Mucosa of rectum (tissue), 2 donors: ENCODE results near the gene ABCA7.
A peak's percentile ranks its signal among the peaks of the same experiment; 100 is the strongest.

ENCODE experiments used
- H3K27ac ChIP-seq, 2 donors: one replicate each; pipeline ENCODE4 v1.7.0; 2013; ENCODE audit warnings: inconsistent platforms in 2 of 2, low read depth in 2 of 2, low read length in 2 of 2
- H3K27me3 ChIP-seq, 2 donors: one replicate each; pipeline ENCODE4 v1.7.0; 2013; ENCODE audit warnings: low read length in 2 of 2; ENCODE audit not compliant: control insufficient read depth in 2 of 2, insufficient read depth in 2 of 2
- H3K36me3 ChIP-seq, 2 donors: one replicate each; pipeline ENCODE4 v1.7.0; 2013; ENCODE audit warnings: low read length in 2 of 2; ENCODE audit not compliant: control insufficient read depth in 2 of 2, insufficient read depth in 2 of 2
- H3K4me1 ChIP-seq, 2 donors: one replicate each; pipeline ENCODE4 v1.7.0; 2013; ENCODE audit warnings: low read length in 2 of 2, mild to moderate bottlenecking in 1 of 2; ENCODE audit not compliant: control insufficient read depth in 2 of 2, insufficient read depth in 2 of 2
- H3K4me3 ChIP-seq, 2 donors: one replicate each; pipeline ENCODE4 v1.7.0; 2013; ENCODE audit warnings: low read length in 2 of 2
- H3K9ac ChIP-seq, 2 donors: one replicate each; pipeline ENCODE4 v1.7.0; 2013; ENCODE audit warnings: low read length in 2 of 2, low read depth in 1 of 2, mild to moderate bottlenecking in 1 of 2
- H3K9me3 ChIP-seq, 2 donors: one replicate each; pipeline ENCODE4 v1.7.0; 2013; ENCODE audit warnings: low read length in 2 of 2; ENCODE audit not compliant: control insufficient read depth in 2 of 2
- donor health status: healthy.
- donor health status: Normal muscosa, but diverticular disease.

The ABCA7 gene

GRCh38 chr19:1039646-1040475, at the start of gene ABCA7:
Gene ABCA7, plus strand, starts transcription at chr19:1040107. Its CDS starts 1,255 bp downstream, at chr19:1041362.
- H3K9ac ChIP-seq: peak within 1 kb of the TSS; percentile 10 to 77
- no peaks in the 10 kb centered on the region for H3K27me3 ChIP-seq
- H3K9me3 ChIP-seq: no peaks in the 10 kb centered on the region
- peaks cover 34 to 46% of the 10 kb centered on the region in 2 donors for H3K4me1 ChIP-seq
- peak within 1 kb of the TSS; percentile 76 to 81 for H3K4me3 ChIP-seq
- peak within 1 kb of the TSS; percentile 83 for H3K27ac ChIP-seq
- peaks cover 0 to 6% of the 10 kb centered on the region in 2 donors for H3K36me3 ChIP-seq

GRCh38 chr19:990119-990571, 49.8 kb upstream of the ABCA7 start:
- no peak overlapping the region for H3K9ac ChIP-seq
- no peaks in the 10 kb centered on the region for H3K9me3 ChIP-seq
- no peak overlapping the region for H3K4me3 ChIP-seq
- H3K36me3 ChIP-seq: peaks cover 4 to 24% of the 10 kb centered on the region in 2 donors
- H3K27me3 ChIP-seq: peaks cover 0 to under 1% of the 10 kb centered on the region in 2 donors
- H3K27ac ChIP-seq: no peak overlapping the region
- no peaks in the 10 kb centered on the region for H3K4me1 ChIP-seq

GRCh38 chr19:990746-991145, 49.2 kb upstream of the ABCA7 start:
- Histone ChIP-seq H3K9ac (no peak overlapping the region), H3K4me1 (no peaks in the 10 kb centered on the region), H3K36me3 (peaks cover 4 to 23% of the 10 kb centered on the region in 2 donors), H3K27me3 (peaks cover 3 to 7% of the 10 kb centered on the region in 2 donors), H3K4me3 (no peak overlapping the region), H3K27ac (no peak overlapping the region), H3K9me3 (no peaks in the 10 kb centered on the region)

- Histone ChIP-seq H3K36me3 (peaks cover 4 to 19% of the 10 kb centered on the region in 2 donors), H3K27ac (no peak overlapping the region), H3K27me3 (peaks cover 7 to 13% of the 10 kb centered on the region in 2 donors), H3K9ac (no peak overlapping the region), H3K9me3 (no peaks in the 10 kb centered on the region), H3K4me1 (peaks cover 4% of the 10 kb centered on the region in 2 donors), H3K4me3 (no peak overlapping the region)
Measured at GRCh38 chr19:991174-991931, 48.6 kb upstream of the ABCA7 start.

- peaks cover 0 to 15% of the 10 kb centered on the region in 2 donors for H3K36me3 ChIP-seq
- H3K4me3 ChIP-seq: no peak overlapping the region
- H3K9ac ChIP-seq: no peak overlapping the region
- H3K27ac ChIP-seq: no peak overlapping the region
- H3K27me3 ChIP-seq: peaks cover 11 to 16% of the 10 kb centered on the region in 2 donors
- H3K9me3 ChIP-seq: no peaks in the 10 kb centered on the region
- peaks cover 5 to 7% of the 10 kb centered on the region in 2 donors for H3K4me1 ChIP-seq
Measured at GRCh38 chr19:991932-992669, 47.8 kb upstream of the ABCA7 start.

- peaks cover 17 to 22% of the 10 kb centered on the region in 2 donors for H3K27me3 ChIP-seq
- peaks cover 5 to 7% of the 10 kb centered on the region in 2 donors for H3K4me1 ChIP-seq
- peaks cover 0 to 15% of the 10 kb centered on the region in 2 donors for H3K36me3 ChIP-seq
Measured at GRCh38 chr19:992670-993055, 47.2 kb upstream of the ABCA7 start.

GRCh38 chr19:993361-993830, 46.5 kb upstream of the ABCA7 start:
- Histone ChIP-seq H3K36me3 (peaks cover 0 to 12% of the 10 kb centered on the region in 2 donors), H3K4me1 (peaks cover 5 to 7% of the 10 kb centered on the region in 2 donors), H3K27me3 (peaks cover 24 to 29% of the 10 kb centered on the region in 2 donors), H3K9me3 (no peaks in the 10 kb centered on the region), H3K4me3 (no peak overlapping the region), H3K27ac (no peak overlapping the region), H3K9ac (no peak overlapping the region)

More at GRCh38 chr19:992670-993055, 47.2 kb upstream of the ABCA7 start:
- H3K9ac ChIP-seq: no peak overlapping the region
- H3K9me3 ChIP-seq: no peaks in the 10 kb centered on the region
- H3K4me3 ChIP-seq: no peak overlapping the region
- H3K27ac ChIP-seq: no peak overlapping the region

GRCh38 chr19:993831-994393, 46.0 kb upstream of the ABCA7 start:
- Histone ChIP-seq H3K9me3 (no peaks in the 10 kb centered on the region), H3K4me3 (no peak overlapping the region), H3K9ac (no peak overlapping the region), H3K36me3 (peaks cover 0 to 9% of the 10 kb centered on the region in 2 donors), H3K4me1 (peaks cover 5 to 7% of the 10 kb centered on the region in 2 donors), H3K27ac (no peak overlapping the region), H3K27me3 (peaks cover 26 to 34% of the 10 kb centered on the region in 2 donors)

GRCh38 chr19:994516-994915, 45.4 kb upstream of the ABCA7 start:
- H3K36me3 ChIP-seq: peaks cover 0 to 9% of the 10 kb centered on the region in 2 donors
- no peaks in the 10 kb centered on the region for H3K9me3 ChIP-seq
- H3K9ac ChIP-seq: no peak overlapping the region
- H3K27ac ChIP-seq: no peak overlapping the region
- peaks cover 32 to 40% of the 10 kb centered on the region in 2 donors for H3K27me3 ChIP-seq
- H3K4me1 ChIP-seq: peaks cover 5 to 7% of the 10 kb centered on the region in 2 donors
- H3K4me3 ChIP-seq: no peak overlapping the region
